KOPT-K1 (cell line): ENCODE measurements around the gene ARHGAP21.
"Not testable (repeated sequence)": the region's sequence is repeated elsewhere in the genome, so short reads cannot be mapped to it uniquely, and the experiment has no call there.

Source experiments
- H3K27ac ChIP-seq: fragments of 200-600 bp; sonication (generic); 2 replicates; pipeline ENCODE4 v1.5.1; 2016; ENCODE audit warnings: antibody characterized with exemption, mild to moderate bottlenecking, low read depth, low read length; ENCODE audit not compliant: poor library complexity, severe bottlenecking
- H3K36me3 ChIP-seq: fragments of 200-600 bp; sonication (generic); 2 replicates; pipeline ENCODE4 v1.5.1; 2017; ENCODE audit warnings: antibody characterized with exemption, mild to moderate bottlenecking, low read length, moderate library complexity; ENCODE audit not compliant: insufficient read depth
- H3K9me3 ChIP-seq: fragments of 200-600 bp; sonication (generic); 2 replicates; pipeline ENCODE4 v1.5.1; 2017; ENCODE audit warnings: antibody characterized with exemption, low read length, mild to moderate bottlenecking; ENCODE audit not compliant: insufficient read depth, poor library complexity, severe bottlenecking

Gene ARHGAP21

GRCh38 chr10:24730811-24731210 is 7.1 kb upstream of the ARHGAP21 start:
- Histone ChIP-seq H3K36me3 (no peaks in the 10 kb centered on the region), H3K9me3 (no peaks in the 10 kb centered on the region), H3K27ac (no peak overlapping the region)

- no peaks in the 10 kb centered on the region for H3K36me3 ChIP-seq
- no peak overlapping the region for H3K27ac ChIP-seq
- no peaks in the 10 kb centered on the region for H3K9me3 ChIP-seq
Observed at GRCh38 chr10:24727786-24728185, 4.1 kb upstream of the ARHGAP21 start.

GRCh38 chr10:24726626-24727025 is 2.9 kb upstream of the ARHGAP21 start:
- no peaks in the 10 kb centered on the region for H3K9me3 ChIP-seq
- no peak overlapping the region for H3K27ac ChIP-seq
- peaks cover 3% of the 10 kb centered on the region; the same call in 1 of the 2 replicates for H3K36me3 ChIP-seq

- H3K36me3 ChIP-seq, H3K27ac ChIP-seq, H3K9me3 ChIP-seq: not testable (repeated sequence)
Observed at GRCh38 chr10:24726029-24726428, 2.3 kb upstream of the ARHGAP21 start.

- peaks cover 17% of the 10 kb centered on the region; the same call in 1 of the 2 replicates for H3K36me3 ChIP-seq
Observed at GRCh38 chr10:24724381-24725228, 918 bp upstream of the ARHGAP21 start.

GRCh38 chr10:24723386-24723787 is 300 bp downstream of the ARHGAP21 start:
- H3K27ac ChIP-seq, result peak overlapping the region; percentile 90
- no peaks in the 10 kb centered on the region for H3K9me3 ChIP-seq
- peaks cover 17% of the 10 kb centered on the region; the same call in 1 of the 2 replicates for H3K36me3 ChIP-seq

More at GRCh38 chr10:24724381-24725228, 918 bp upstream of the ARHGAP21 start:
- Histone ChIP-seq H3K9me3 (no peaks in the 10 kb centered on the region), H3K27ac (peak overlapping the region; percentile 90)

GRCh38 chr10:24722676-24723385 is 856 bp downstream of the ARHGAP21 start:
- H3K9me3 ChIP-seq, result no peaks in the 10 kb centered on the region
- H3K36me3 ChIP-seq, result peaks cover 21% of the 10 kb centered on the region
- H3K27ac ChIP-seq, result peak overlapping the region; percentile 90

GRCh38 chr10:24722131-24722675 is 1.5 kb downstream of the ARHGAP21 start:
- Histone ChIP-seq H3K9me3 (no peaks in the 10 kb centered on the region), H3K36me3 (peaks cover 27% of the 10 kb centered on the region), H3K27ac (peak overlapping the region; percentile 90)

- H3K9me3 ChIP-seq, result no peaks in the 10 kb centered on the region
- H3K27ac ChIP-seq, result peak overlapping the region; percentile 90
- H3K36me3 ChIP-seq, result peaks cover 33% of the 10 kb centered on the region
Observed at GRCh38 chr10:24721229-24722106, 2.2 kb downstream of the ARHGAP21 start.

GRCh38 chr10:24720096-24720495 is 3.6 kb downstream of the ARHGAP21 start:
- H3K36me3 ChIP-seq, result peaks cover 36% of the 10 kb centered on the region
- peak overlapping the region; percentile 0 for H3K27ac ChIP-seq
- H3K9me3 ChIP-seq, result no peaks in the 10 kb centered on the region

GRCh38 chr10:24718031-24718855 is 5.4 kb downstream of the ARHGAP21 start:
- H3K36me3 ChIP-seq, result peaks cover 36% of the 10 kb centered on the region
- H3K27ac ChIP-seq, result no peak overlapping the region
- no peaks in the 10 kb centered on the region for H3K9me3 ChIP-seq

GRCh38 chr10:24716295-24716694 is 7.4 kb downstream of the ARHGAP21 start:
- Histone ChIP-seq H3K36me3 (peaks cover 29% of the 10 kb centered on the region), H3K27ac (no peak overlapping the region), H3K9me3 (no peaks in the 10 kb centered on the region)

GRCh38 chr10:24715246-24715769 is 8.4 kb downstream of the ARHGAP21 start:
- Histone ChIP-seq H3K36me3 (peaks cover 20% of the 10 kb centered on the region), H3K9me3 (no peaks in the 10 kb centered on the region), H3K27ac (no peak overlapping the region)

GRCh38 chr10:24713086-24713485 is 10.6 kb downstream of the ARHGAP21 start:
- Histone ChIP-seq H3K36me3 (peaks cover 17% of the 10 kb centered on the region), H3K27ac (no peak overlapping the region), H3K9me3 (no peaks in the 10 kb centered on the region)
